NB4 (cell line): Measurements from ENCODE around the gene CFAP46.

Source experiments
- CTCF ChIP-seq: IDR thresholded peaks from one replicate; pipeline ENCODE4 v1.5.1; 2012; ENCODE audit warnings: low read depth, low read length
- MYC ChIP-seq: IDR thresholded peaks from 2 replicates; pipeline ENCODE4 v1.6.1; 2011; ENCODE audit warnings: low read depth, low read length
- TF ChIP-seq, protein P1 (sequence below): IDR thresholded peaks from 2 replicates; pipeline ENCODE4 v1.6.1; 2011; ENCODE audit warnings: low read depth, low read length

- TF ChIP-seq CTCF (no peak), MYC (no peak)
- TF ChIP-seq, protein P1, sequence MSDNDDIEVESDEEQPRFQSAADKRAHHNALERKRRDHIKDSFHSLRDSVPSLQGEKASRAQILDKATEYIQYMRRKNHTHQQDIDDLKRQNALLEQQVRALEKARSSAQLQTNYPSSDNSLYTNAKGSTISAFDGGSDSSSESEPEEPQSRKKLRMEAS, result no peak
Measured at GRCh38 chr10:132785723-132786475, 156.5 kb downstream of the CFAP46 start, which contains the start of gene NKX6-2.
